ENCODE measurements around the gene OMG. TPM values are rescaled to one million over a fixed set of nuclear protein-coding genes. Genes with fewer than 3 reads are reported as not detected.

OMG gene
- total RNA-seq, 8 experiments from 2014 or later = 1.2 to 54.9 (median 3.6) TPM

GRCh38 chr17:31249835-31250141, 47.3 kb downstream of the OMG start:
- in situ Hi-C loops (cut with MboI; ENCODE audit: low pct_unique_long_range_greater_than_20kb in 2 of 9, low sequenced_read_pairs in 9 of 9, unreplicated experiment in 9 of 9) = no loop called here
- Histone ChIP-seq H3K4me1 (replicated peaks in 1 of 2) (no peaks in the 10 kb centered on the region), H3K4me3 (no peak overlapping the region), H3K27ac (no peak overlapping the region)
- peak in 4 of 8 experiments; percentile 29 to 83 (median 76) for ATAC-seq (replicated peaks in 6 of 8)
- WGBS, 10 experiments = 0 to 100% (median 48%) methylated on average over 1 to 4 of the region's 4 CpGs

DNA sequence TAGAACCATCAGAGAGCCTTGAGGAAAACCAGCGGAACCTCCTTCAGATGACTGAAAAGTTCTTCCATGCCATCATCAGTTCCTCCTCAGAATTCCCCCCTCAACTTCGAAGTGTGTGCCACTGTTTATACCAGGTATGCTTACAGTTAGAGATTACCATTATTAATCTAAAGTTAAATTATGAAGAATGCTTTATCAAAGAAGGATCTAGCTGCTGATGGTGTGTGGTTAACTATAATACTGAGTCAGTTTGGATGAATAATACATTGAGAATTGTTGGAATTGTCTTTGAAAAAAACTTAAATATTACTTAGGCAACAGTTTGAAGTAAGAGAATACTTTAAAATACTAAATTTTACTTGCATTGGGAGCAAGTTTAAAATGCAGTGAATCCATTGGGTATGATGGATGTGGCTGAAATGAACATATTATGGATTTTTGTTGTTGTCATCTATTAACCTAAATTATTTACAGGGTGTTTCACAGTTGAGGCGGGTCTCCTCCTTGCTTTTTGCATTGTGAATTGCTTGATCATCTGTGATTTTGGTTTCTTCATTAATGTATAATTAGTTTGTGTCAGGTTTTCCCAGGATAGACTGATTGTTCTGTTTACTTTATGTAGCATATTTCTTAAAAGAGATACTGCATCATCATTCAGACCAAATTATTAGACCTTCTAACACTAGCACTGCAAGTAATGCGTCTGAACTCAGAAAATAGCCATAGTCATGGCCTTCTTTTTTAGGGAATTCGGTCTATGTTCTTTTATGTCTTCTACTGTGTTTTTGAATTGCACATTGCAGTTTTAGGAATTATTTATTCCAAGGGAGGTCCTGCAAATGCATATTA, 47.8 kb downstream of the OMG start:
- in situ Hi-C loops (cut with MboI; ENCODE audit: low pct_unique_long_range_greater_than_20kb in 2 of 9, low sequenced_read_pairs in 9 of 9, unreplicated experiment in 9 of 9) = no loop called here
- no peak overlapping the region for H3K27ac ChIP-seq
- no peak overlapping the region for H3K4me3 ChIP-seq
- no peaks in the 10 kb centered on the region for H3K4me1 ChIP-seq (replicated peaks in 1 of 2)
- peak in 3 of 8 experiments; percentile 70 to 77 (median 74) for ATAC-seq (replicated peaks in 6 of 8)
- 9 to 100% (median 87%) methylated on average over 1 to 5 of the region's 5 CpGs for WGBS, 10 experiments

Other genes with a start within 250 kb of the OMG start
- gene NF1, start 202.3 kb downstream of the OMG start, total RNA-seq = 100 to 1,000 TPM in 1 of 8 experiments, 10 to 100 TPM in 7; 32.1 to 158 (median 50.6) TPM
- 10 to 100 TPM in 1 of 8 experiments, 1 to 10 TPM in 4, under 1 TPM in 3; 0.38 to 11.9 (median 1.1) TPM for gene EVI2B, start 16.8 kb upstream of the OMG start, total RNA-seq
- gene EVI2A, start 24.4 kb upstream of the OMG start, total RNA-seq = 10 to 100 TPM in 1 of 8 experiments, 1 to 10 TPM in 5, under 1 TPM in 2; 0.50 to 14.5 (median 1.2) TPM
- gene RAB11FIP4, start 94.4 kb upstream of the OMG start, total RNA-seq = 10 to 100 TPM in 6 of 8 experiments, 1 to 10 TPM in 2; 7.0 to 44.2 (median 25.2) TPM

Measured in motor neuron (in vitro differentiated cells).